Naive thymus-derived CD4-positive, alpha-beta T cell (primary cell): ENCODE data around the gene ZNF548. TPM values are rescaled to one million over a fixed set of nuclear protein-coding genes. Genes with fewer than 3 reads are reported as not detected.
A peak's percentile ranks its signal among the peaks of the same experiment; 100 is the strongest.

ENCODE experiments used
- ATAC-seq: fragments of 150-1000 bp; cut with Tn5 transposase; 2 replicates; pipeline ENCODE4 v1.10.0; 2021; ENCODE audit warnings: mild to moderate bottlenecking, moderate library complexity
- CTCF ChIA-PET: fragments of 350-600 bp; sonication (Branson Sonifier 250); formaldehyde crosslinking; loops from one replicate; lab custom pipeline; 2021; ENCODE audit warnings: antibody characterized with exemption; lab: Charles Lee
- POLR2A ChIA-PET: fragments of 350-600 bp; sonication (Branson Sonifier 250); formaldehyde crosslinking; loops from one replicate; lab custom pipeline; 2021; ENCODE audit warnings: antibody characterized with exemption, inconsistent platforms; lab: Charles Lee
- DNase-seq, 9 donors: peaks; one replicate each; pipeline versions ENCODE4 v3.0.0 to v3.0.0-alpha.2; 2020 to 2022; ENCODE audit warnings: mixed read lengths in 1 of 9
- H3K27ac ChIP-seq: one replicate; pipeline ENCODE4 v1.7.0; 2013; ENCODE audit warnings: mild to moderate bottlenecking, low read depth, low read length, moderate library complexity
- H3K27me3 ChIP-seq, 2 donors: one replicate each; pipeline ENCODE4 v1.7.0; 2013; ENCODE audit warnings: low read length in 2 of 2, mild to moderate bottlenecking in 2 of 2, moderate library complexity in 2 of 2; ENCODE audit not compliant: control insufficient read depth in 2 of 2, insufficient read depth in 2 of 2
- H3K36me3 ChIP-seq, 3 experiments: 1 replicate in 2 of 3; 2 replicates in 1 of 3; pipeline ENCODE4 v1.7.0; 2013; ENCODE audit warnings: low read length in 3 of 3, mild to moderate bottlenecking in 3 of 3, moderate library complexity in 1 of 3; ENCODE audit not compliant: insufficient read depth in 3 of 3, control insufficient read depth in 2 of 3
- H3K4me1 ChIP-seq, 2 donors: one replicate each; pipeline ENCODE4 v1.7.0; 2013; ENCODE audit warnings: low read length in 2 of 2, mild to moderate bottlenecking in 2 of 2, moderate library complexity in 1 of 2; ENCODE audit not compliant: control insufficient read depth in 2 of 2, insufficient read depth in 2 of 2
- H3K4me3 ChIP-seq: 2 replicates; pipeline ENCODE4 v1.7.0; 2013; ENCODE audit warnings: mild to moderate bottlenecking, low read length
- H3K9me3 ChIP-seq, 3 experiments: 1 replicate in 2 of 3; 2 replicates in 1 of 3; pipeline ENCODE4 v1.7.0; 2013; ENCODE audit warnings: low read length in 3 of 3; ENCODE audit not compliant: control insufficient read depth in 2 of 3
- H3K27ac Mint-ChIP-seq, 9 donors: one replicate each; pipeline ENCODE4 v1.8.0; 2020 to 2022; ENCODE audit warnings: mixed read lengths in 9 of 9, mild to moderate bottlenecking in 8 of 9, moderate library complexity in 5 of 9, inconsistent platforms in 2 of 9
- H3K27me3 Mint-ChIP-seq, 5 donors: one replicate each; pipeline ENCODE4 v1.8.0; 2021 to 2022; ENCODE audit warnings: mixed read lengths in 5 of 5, mild to moderate bottlenecking in 1 of 5
- H3K36me3 Mint-ChIP-seq, 5 donors: one replicate each; pipeline ENCODE4 v1.8.0; 2020 to 2022; ENCODE audit warnings: mixed read lengths in 5 of 5, mild to moderate bottlenecking in 3 of 5, inconsistent platforms in 1 of 5
- H3K4me1 Mint-ChIP-seq, 7 donors: one replicate each; pipeline ENCODE4 v1.8.0; 2020 to 2022; ENCODE audit warnings: mixed read lengths in 7 of 7, mild to moderate bottlenecking in 3 of 7, inconsistent platforms in 1 of 7
- H3K4me3 Mint-ChIP-seq, 10 donors: one replicate each; pipeline ENCODE4 v1.8.0; 2020 to 2022; ENCODE audit warnings: mild to moderate bottlenecking in 10 of 10, mixed read lengths in 10 of 10, moderate library complexity in 6 of 10, inconsistent platforms in 2 of 10
- H3K9me3 Mint-ChIP-seq, 11 donors: one replicate each; pipeline ENCODE4 v1.8.0; 2020 to 2022; ENCODE audit warnings: mixed read lengths in 11 of 11, mild to moderate bottlenecking in 4 of 11, inconsistent platforms in 1 of 11, moderate library complexity in 1 of 11
- intact Hi-C, 2 donors: fragments of 100-400 bp; cut with micrococcal nuclease; formaldehyde crosslinking; loops; one replicate each; pipeline ENCODE4 v1.15.1; 2023
- polyA plus RNA-seq, 2 donors: library from polyadenylated mRNA; unstranded; fragments of 300-500 nt; fragmentation: Illumina TruSeq; gene quantifications; one replicate each; pipeline ENCODE4 v1.2.3, GENCODE V29; 2021
- total RNA-seq, 6 experiments: library from RNA in 5 of 6; stranded (reverse) in 5 of 6; gene quantifications; 1 replicate in 5 of 6; 2 replicates in 1 of 6; pipeline ENCODE4 v1.2.3 and lab custom pipeline; 2021 to 2026

Gene ZNF548
- total and polyA plus RNA-seq, 7 experiments from 2014 or later = 16.2 to 115 (median 66.5) TPM

DNA sequence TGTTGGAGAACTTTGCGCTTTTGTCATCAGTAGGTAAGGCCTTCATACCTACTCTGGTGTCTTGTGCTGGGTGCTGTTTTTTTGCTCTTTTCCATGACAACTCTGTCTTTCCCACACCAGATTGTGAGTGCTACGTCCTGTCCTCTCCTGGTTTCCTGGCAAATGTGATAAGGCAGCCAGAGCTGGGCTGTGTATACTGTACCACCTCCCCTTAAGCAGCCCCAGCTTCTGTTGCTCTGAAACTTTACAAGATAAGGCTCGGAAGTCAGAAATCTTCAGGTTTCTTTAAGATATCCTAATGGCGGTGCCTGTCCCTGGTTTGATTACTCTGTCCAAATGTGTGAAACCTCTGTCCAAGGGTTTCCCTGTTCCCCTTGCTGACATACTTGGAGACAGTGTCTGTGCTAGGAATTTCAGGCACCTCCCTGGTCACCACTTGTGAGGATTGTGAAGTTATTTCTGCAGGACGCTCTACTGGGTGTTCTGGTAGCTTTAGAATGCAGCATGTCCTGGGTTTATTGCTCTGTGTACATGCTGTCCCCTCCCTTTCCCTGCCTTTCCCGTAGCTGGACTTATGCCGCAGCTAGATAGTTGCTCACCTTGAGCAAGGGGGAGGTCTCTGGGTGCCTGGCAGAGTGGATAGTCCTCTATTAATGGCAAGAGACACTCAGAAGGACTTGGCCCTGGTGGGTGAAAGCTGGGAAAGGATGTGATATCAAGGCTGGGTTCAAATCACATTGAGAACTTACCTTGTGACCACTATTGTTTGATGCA lies 52.5 kb downstream of the ZNF548 start:
- Histone ChIP-seq H3K4me1 (no peaks in the 10 kb centered on the region), H3K27ac (no peak overlapping the region), H3K4me3 (no peak overlapping the region), H3K27me3 (no peaks in the 10 kb centered on the region), H3K9me3 (peaks cover 0 to 64% (median 23%) of the 10 kb centered on the region in 3 experiments), H3K36me3 (peaks cover 0 to 60% (median 25%) of the 10 kb centered on the region in 3 experiments)
- intact Hi-C loops = no loop called here
- ATAC-seq = no peak
- Mint-ChIP-seq H3K27me3 (no peaks in the 10 kb centered on the region), H3K36me3 (peaks cover 66 to 83% (median 81%) of the 10 kb centered on the region in 5 donors), H3K4me1 (peaks cover 0 to 19% (median 16%) of the 10 kb centered on the region in 7 donors), H3K9me3 (peaks cover 19 to 90% (median 71%) of the 10 kb centered on the region in 11 donors), H3K4me3 (no peak overlapping the region), H3K27ac (no peak overlapping the region)
- POLR2A ChIA-PET = interaction anchor here (0.7 kb wide), 1 partner anchor 563 kb away, joined by 3 read pairs; no protein-coding TSS in a partner anchor
- CTCF ChIA-PET = no interaction called here
- no peak for DNase-seq

DNA sequence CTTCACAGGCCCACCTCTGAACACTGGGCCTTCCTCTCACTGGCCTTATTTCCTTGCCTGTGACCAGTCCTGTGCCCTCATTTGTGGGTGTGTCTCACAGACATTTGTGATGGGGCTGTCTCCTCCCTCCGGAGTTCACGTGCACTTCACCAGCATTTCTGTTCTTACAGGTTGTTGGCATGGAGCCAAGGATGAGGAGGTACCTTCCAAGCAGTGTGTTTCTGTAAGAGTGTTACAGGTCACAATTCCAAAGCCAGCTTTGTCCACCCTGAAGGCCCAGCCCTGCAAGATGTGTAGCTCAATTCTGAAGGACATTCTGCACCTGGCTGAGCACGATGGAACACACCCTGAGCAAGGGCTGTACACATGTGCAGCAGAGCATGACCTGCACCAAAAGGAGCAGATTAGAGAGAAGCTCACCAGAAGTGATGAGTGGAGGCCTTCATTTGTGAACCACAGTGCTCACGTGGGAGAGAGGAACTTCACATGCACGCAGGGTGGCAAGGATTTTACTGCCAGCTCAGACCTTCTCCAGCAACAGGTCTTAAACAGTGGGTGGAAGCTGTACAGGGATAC lies 53.6 kb downstream of the ZNF548 start:
- Mint-ChIP-seq H3K9me3 (peaks cover 19 to 94% (median 67%) of the 10 kb centered on the region in 11 donors), H3K36me3 (peaks cover 65 to 79% (median 77%) of the 10 kb centered on the region in 5 donors), H3K4me1 (peaks cover 0 to 19% (median 16%) of the 10 kb centered on the region in 7 donors), H3K4me3 (peak overlapping the region in 1 of 10 donors; percentile 19), H3K27me3 (no peaks in the 10 kb centered on the region), H3K27ac (no peak overlapping the region)
- ChIA-PET POLR2A (no interaction called here), CTCF (no interaction called here)
- no peak overlapping the region for H3K4me3 ChIP-seq
- no peaks in the 10 kb centered on the region for H3K27me3 ChIP-seq
- no peaks in the 10 kb centered on the region for H3K4me1 ChIP-seq
- DNase-seq (no peak), ATAC-seq (no peak)
- peaks cover 0 to 54% (median 23%) of the 10 kb centered on the region in 3 experiments for H3K36me3 ChIP-seq
- intact Hi-C loops = no loop called here
- peaks cover 0 to 67% (median 23%) of the 10 kb centered on the region in 3 experiments for H3K9me3 ChIP-seq
- no peak overlapping the region for H3K27ac ChIP-seq

DNA sequence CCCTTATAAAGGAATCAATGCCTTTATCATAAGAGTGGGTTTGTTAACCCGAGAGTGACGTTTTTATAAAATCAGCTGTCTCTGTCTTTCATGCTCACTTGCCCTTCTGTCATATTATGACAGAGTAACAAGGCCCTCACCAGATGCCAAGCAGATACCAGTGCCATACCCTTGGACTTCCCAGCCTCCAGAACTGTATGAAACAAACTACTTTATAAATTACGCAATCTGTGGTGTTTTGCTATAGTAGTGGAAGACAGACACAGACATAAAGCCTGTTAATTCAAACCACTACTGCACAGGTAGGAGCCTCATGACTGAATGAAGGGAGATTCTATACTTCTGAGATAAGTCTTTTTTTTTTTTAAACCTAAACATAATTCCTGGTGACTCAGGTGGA lies 62.7 kb downstream of the ZNF548 start:
- Mint-ChIP-seq H3K27me3 (no peaks in the 10 kb centered on the region), H3K9me3 (peaks cover 0 to 86% (median 39%) of the 10 kb centered on the region in 11 donors), H3K27ac (no peak overlapping the region), H3K4me3 (no peak overlapping the region), H3K4me1 (no peaks in the 10 kb centered on the region), H3K36me3 (peaks cover 6 to 57% (median 33%) of the 10 kb centered on the region in 5 donors)
- ChIA-PET POLR2A (no interaction called here), CTCF (no interaction called here)
- Histone ChIP-seq H3K9me3 (peaks cover 0 to 43% (median 0%) of the 10 kb centered on the region in 3 experiments), H3K27me3 (no peaks in the 10 kb centered on the region), H3K36me3 (peaks cover 0 to 3% (median 0%) of the 10 kb centered on the region in 3 experiments), H3K4me1 (no peaks in the 10 kb centered on the region), H3K27ac (no peak overlapping the region), H3K4me3 (no peak overlapping the region)
- DNase-seq = no peak
- intact Hi-C loops = no loop called here
- ATAC-seq = no peak

Other genes starting within 250 kb of the ZNF548 start
- not detected for gene ZIM3, start 244.7 kb upstream of the ZNF548 start, total RNA-seq
- gene ZIM3, start 244.7 kb upstream of the ZNF548 start, polyA plus RNA-seq = not detected
- gene DUXA, start 222.4 kb upstream of the ZNF548 start, total RNA-seq = not detected
- not detected for gene DUXA, start 222.4 kb upstream of the ZNF548 start, polyA plus RNA-seq
- gene ZNF264, start 198.4 kb upstream of the ZNF548 start, total RNA-seq = 10 to 100 TPM; 31.5 to 65.9 (median 44.3) TPM
- gene ZNF264, start 198.4 kb upstream of the ZNF548 start, polyA plus RNA-seq = 10 to 100 TPM; 25.6 to 26.9 TPM
- under 1 TPM in 4 of 5 experiments, not detected in 1; 0.43 to 0.88 (median 0.65) TPM for gene AURKC, start 158.8 kb upstream of the ZNF548 start, total RNA-seq
- not detected for gene AURKC, start 158.8 kb upstream of the ZNF548 start, polyA plus RNA-seq
- 10 to 100 TPM; 12.0 to 26.2 (median 23.7) TPM for gene ZNF805, start 149.2 kb upstream of the ZNF548 start, total RNA-seq
- 1 to 10 TPM; 3.9 to 5.0 TPM for gene ZNF805, start 149.2 kb upstream of the ZNF548 start, polyA plus RNA-seq
- 10 to 100 TPM; 44.8 to 82.6 (median 71.1) TPM for gene ZNF460, start 109.4 kb upstream of the ZNF548 start, total RNA-seq
- 10 to 100 TPM in 1 of 2 donors, 1 to 10 TPM in 1; 8.1 to 10.2 TPM for gene ZNF460, start 109.4 kb upstream of the ZNF548 start, polyA plus RNA-seq
- gene ZNF543, start 69.4 kb upstream of the ZNF548 start, total RNA-seq = 1 to 10 TPM; 3.6 to 9.0 (median 8.0) TPM
- 1 to 10 TPM; 2.6 to 7.8 TPM for gene ZNF543, start 69.4 kb upstream of the ZNF548 start, polyA plus RNA-seq
- gene ZNF304, start 38.6 kb upstream of the ZNF548 start, total RNA-seq = 10 to 100 TPM in 2 of 5 experiments, 1 to 10 TPM in 3; 6.0 to 12.5 (median 9.0) TPM
- 1 to 10 TPM; 3.3 to 4.4 TPM for gene ZNF304, start 38.6 kb upstream of the ZNF548 start, polyA plus RNA-seq
- gene TRAPPC2B, start 26.3 kb upstream of the ZNF548 start, total RNA-seq = 10 to 100 TPM in 2 of 5 experiments, 1 to 10 TPM in 3; 7.7 to 11.8 (median 9.0) TPM
- 10 to 100 TPM; 17.7 to 18.9 TPM for gene TRAPPC2B, start 26.3 kb upstream of the ZNF548 start, polyA plus RNA-seq
- gene ZNF547, start 26.3 kb upstream of the ZNF548 start, total RNA-seq = 10 to 100 TPM in 1 of 5 experiments, 1 to 10 TPM in 2, under 1 TPM in 2; 0.40 to 10.1 (median 3.6) TPM
- 1 to 10 TPM in 1 of 2 donors, under 1 TPM in 1; 0.50 to 1.7 TPM for gene ZNF547, start 26.3 kb upstream of the ZNF548 start, polyA plus RNA-seq
- 10 to 100 TPM in 3 of 5 experiments, 1 to 10 TPM in 2; 9.3 to 27.8 (median 17.2) TPM for gene ZNF17, start 21.3 kb downstream of the ZNF548 start, total RNA-seq
- 10 to 100 TPM in 1 of 2 donors, 1 to 10 TPM in 1; 6.9 to 11.1 TPM for gene ZNF17, start 21.3 kb downstream of the ZNF548 start, polyA plus RNA-seq
- 10 to 100 TPM in 4 of 5 experiments, 1 to 10 TPM in 1; 8.9 to 17.9 (median 13.2) TPM for gene ZNF749, start 45.5 kb downstream of the ZNF548 start, total RNA-seq
- 10 to 100 TPM; 11.5 to 14.4 TPM for gene ZNF749, start 45.5 kb downstream of the ZNF548 start, polyA plus RNA-seq
- gene VN1R1, start 67.3 kb downstream of the ZNF548 start, total RNA-seq = under 1 TPM; 0.15 to 0.78 (median 0.37) TPM
- gene VN1R1, start 67.3 kb downstream of the ZNF548 start, polyA plus RNA-seq = under 1 TPM; 0.13 to 0.17 TPM
- 10 to 100 TPM in 2 of 5 experiments, 1 to 10 TPM in 3; 1.5 to 20.5 (median 4.3) TPM for gene ZNF772, start 87.7 kb downstream of the ZNF548 start, total RNA-seq
- 1 to 10 TPM; 5.2 to 5.4 TPM for gene ZNF772, start 87.7 kb downstream of the ZNF548 start, polyA plus RNA-seq
- gene ZNF419, start 97.9 kb downstream of the ZNF548 start, total RNA-seq = 10 to 100 TPM in 3 of 5 experiments, 1 to 10 TPM in 2; 7.1 to 27.6 (median 12.2) TPM
- gene ZNF419, start 97.9 kb downstream of the ZNF548 start, polyA plus RNA-seq = 10 to 100 TPM in 1 of 2 donors, 1 to 10 TPM in 1; 7.0 to 11.7 TPM
- gene ZNF773, start 110.1 kb downstream of the ZNF548 start, total RNA-seq = 10 to 100 TPM in 3 of 5 experiments, 1 to 10 TPM in 2; 5.8 to 32.7 (median 14.4) TPM
- gene ZNF773, start 110.1 kb downstream of the ZNF548 start, polyA plus RNA-seq = 10 to 100 TPM in 1 of 2 donors, 1 to 10 TPM in 1; 9.7 to 18.9 TPM
- gene ZNF549, start 137.5 kb downstream of the ZNF548 start, total RNA-seq = 10 to 100 TPM in 3 of 5 experiments, 1 to 10 TPM in 2; 6.9 to 24.8 (median 11.3) TPM
- 10 to 100 TPM in 1 of 2 donors, 1 to 10 TPM in 1; 6.1 to 11.4 TPM for gene ZNF549, start 137.5 kb downstream of the ZNF548 start, polyA plus RNA-seq
- gene ZNF550, start 170.0 kb downstream of the ZNF548 start, total RNA-seq = 10 to 100 TPM; 12.9 to 56.2 (median 23.5) TPM
- gene ZNF550, start 170.0 kb downstream of the ZNF548 start, polyA plus RNA-seq = 10 to 100 TPM in 1 of 2 donors, 1 to 10 TPM in 1; 8.6 to 17.7 TPM
- 10 to 100 TPM in 2 of 5 experiments, 1 to 10 TPM in 3; 4.4 to 13.8 (median 5.7) TPM for gene ZNF416, start 189.1 kb downstream of the ZNF548 start, total RNA-seq
- gene ZNF416, start 189.1 kb downstream of the ZNF548 start, polyA plus RNA-seq = 10 to 100 TPM in 1 of 2 donors, 1 to 10 TPM in 1; 4.9 to 10.4 TPM
- 10 to 100 TPM in 2 of 5 experiments, 1 to 10 TPM in 3; 4.8 to 14.1 (median 7.0) TPM for gene ZIK1, start 194.3 kb downstream of the ZNF548 start, total RNA-seq
- gene ZIK1, start 194.3 kb downstream of the ZNF548 start, polyA plus RNA-seq = 10 to 100 TPM in 1 of 2 donors, 1 to 10 TPM in 1; 8.7 to 13.7 TPM
- 10 to 100 TPM in 1 of 5 experiments, 1 to 10 TPM in 4; 2.0 to 10.9 (median 6.2) TPM for gene ZNF530, start 210.0 kb downstream of the ZNF548 start, total RNA-seq
- 1 to 10 TPM; 7.1 to 9.3 TPM for gene ZNF530, start 210.0 kb downstream of the ZNF548 start, polyA plus RNA-seq
- 10 to 100 TPM; 14.6 to 33.9 (median 25.7) TPM for gene ZNF134, start 224.4 kb downstream of the ZNF548 start, total RNA-seq
- gene ZNF134, start 224.4 kb downstream of the ZNF548 start, polyA plus RNA-seq = 10 to 100 TPM in 1 of 2 donors, 1 to 10 TPM in 1; 8.0 to 16.7 TPM
- 10 to 100 TPM; 18.0 to 56.7 (median 33.7) TPM for gene ZNF211, start 243.3 kb downstream of the ZNF548 start, total RNA-seq
- 10 to 100 TPM; 15.1 to 27.9 TPM for gene ZNF211, start 243.3 kb downstream of the ZNF548 start, polyA plus RNA-seq